CD14-positive monocyte (primary cell): ENCODE data around the gene ZFP92. TPM values are rescaled to one million over a fixed set of nuclear protein-coding genes. Genes with fewer than 3 reads are reported as not detected.

Source experiments
- DNase-seq, 3 donors: peaks; one replicate each; pipeline ENCODE4 v3.0.0-alpha.2; 2011 to 2022
- H2AFZ ChIP-seq: 2 replicates; pipeline ENCODE4 v1.6.0; 2012; ENCODE audit warnings: mild to moderate bottlenecking, low read depth, low read length, inconsistent platforms; ENCODE audit not compliant: insufficient read depth, poor library complexity, severe bottlenecking
- H3K27ac ChIP-seq, 2 donors: 1 replicate in 1 of 2; 2 replicates in 1 of 2; pipeline ENCODE4 v1.5.1; 2012 to 2013; ENCODE audit warnings: low read length in 2 of 2, control low read depth in 1 of 2, inconsistent platforms in 1 of 2, low read depth in 1 of 2, mild to moderate bottlenecking in 1 of 2
- H3K27me3 ChIP-seq, 2 donors: one replicate each; pipeline versions ENCODE4 v1.6.0 to v1.6.1; 2011 to 2013; ENCODE audit warnings: low read length in 2 of 2; ENCODE audit not compliant: control insufficient read depth in 2 of 2, insufficient read depth in 2 of 2
- H3K36me3 ChIP-seq, 2 donors: replicated peaks in 1 of 2; 1 replicate in 1 of 2; 2 replicates in 1 of 2; pipeline versions ENCODE4 v1.5.1 to v1.6.1; 2012 to 2013; ENCODE audit warnings: low read length in 2 of 2, control low read depth in 1 of 2, inconsistent platforms in 1 of 2, mild to moderate bottlenecking in 1 of 2; ENCODE audit not compliant: insufficient read depth in 2 of 2, control insufficient read depth in 1 of 2
- H3K4me1 ChIP-seq, 2 donors: 1 replicate in 1 of 2; 2 replicates in 1 of 2; pipeline versions ENCODE4 v1.5.1 to v1.6.1; 2012 to 2013; ENCODE audit warnings: low read length in 2 of 2, control low read depth in 1 of 2, inconsistent platforms in 1 of 2, mild to moderate bottlenecking in 1 of 2, moderate library complexity in 1 of 2; ENCODE audit not compliant: insufficient read depth in 2 of 2, control insufficient read depth in 1 of 2
- H3K4me2 ChIP-seq: replicated peaks from 2 replicates; pipeline ENCODE3; 2012; ENCODE audit warnings: low read length, moderate library complexity, mild to moderate bottlenecking; ENCODE audit not compliant: poor library complexity, severe bottlenecking; ENCODE audit errors: extremely low read depth
- H3K4me3 ChIP-seq, 3 experiments: fragments of 200-600 bp in 1 of 3; sonication (generic) in 1 of 3; replicated peaks in 1 of 3; 1 replicate in 2 of 3; 2 replicates in 1 of 3; pipeline ENCODE4 v1.5.1; 2011 to 2013; ENCODE audit warnings: low read length in 3 of 3, mild to moderate bottlenecking in 3 of 3, control low read depth in 2 of 3, low read depth in 2 of 3, inconsistent platforms in 1 of 3, moderate library complexity in 1 of 3
- H3K79me2 ChIP-seq: 2 replicates; pipeline ENCODE4 v1.6.0; 2012; ENCODE audit warnings: mild to moderate bottlenecking, control low read depth, inconsistent platforms, low read length, moderate library complexity; ENCODE audit not compliant: insufficient read depth
- H3K9ac ChIP-seq: 2 replicates; pipeline ENCODE4 v1.6.0; 2017; ENCODE audit warnings: low read length, mild to moderate bottlenecking; ENCODE audit not compliant: insufficient read depth, poor library complexity, severe bottlenecking
- H3K9me3 ChIP-seq, 2 donors: replicated peaks in 1 of 2; 1 replicate in 1 of 2; 2 replicates in 1 of 2; pipeline versions ENCODE4 v1.5.1 to v1.6.1; 2012 to 2013; ENCODE audit warnings: low read length in 2 of 2, control low read depth in 1 of 2; ENCODE audit not compliant: control insufficient read depth in 1 of 2, insufficient read depth in 1 of 2
- H4K20me1 ChIP-seq: 2 replicates; pipeline ENCODE4 v1.6.0; 2012; ENCODE audit warnings: mild to moderate bottlenecking, low read length, control low read depth, moderate library complexity; ENCODE audit not compliant: insufficient read depth
- H3K27ac Mint-ChIP-seq, 7 donors: one replicate each; pipeline ENCODE4 v1.8.0; 2020; ENCODE audit warnings: mild to moderate bottlenecking in 7 of 7, mixed read lengths in 7 of 7, moderate library complexity in 6 of 7, inconsistent platforms in 2 of 7
- H3K27me3 Mint-ChIP-seq, 3 donors: one replicate each; pipeline ENCODE4 v1.8.0; 2021 to 2022; ENCODE audit warnings: low read depth in 3 of 3, mild to moderate bottlenecking in 3 of 3, mixed read lengths in 3 of 3, moderate library complexity in 3 of 3, inconsistent platforms in 1 of 3
- H3K36me3 Mint-ChIP-seq, 2 donors: one replicate each; pipeline ENCODE4 v1.8.0; 2020; ENCODE audit warnings: mixed read lengths in 2 of 2, inconsistent platforms in 1 of 2, mild to moderate bottlenecking in 1 of 2
- H3K4me1 Mint-ChIP-seq: one replicate; pipeline ENCODE4 v1.8.0; 2020; ENCODE audit warnings: mild to moderate bottlenecking, mixed read lengths
- H3K4me3 Mint-ChIP-seq, 2 donors: one replicate each; pipeline ENCODE4 v1.8.0; 2020; ENCODE audit warnings: mild to moderate bottlenecking in 2 of 2, mixed read lengths in 2 of 2, moderate library complexity in 1 of 2
- H3K9me3 Mint-ChIP-seq, 7 donors: one replicate each; pipeline ENCODE4 v1.8.0; 2020 to 2022; ENCODE audit warnings: mixed read lengths in 7 of 7, mild to moderate bottlenecking in 6 of 7, moderate library complexity in 6 of 7, inconsistent platforms in 2 of 7
- CTCF ChIP-seq: fragments of 200-600 bp; IDR thresholded peaks from one replicate; pipeline ENCODE4 v1.8.0; 2022; ENCODE audit warnings: antibody characterized with exemption, mild to moderate bottlenecking
- WGBS: methylation state at CpG from one replicate; pipeline ENCODE4 v1.1.5; 2013; ENCODE audit warnings: missing lambda C conversion rate; ENCODE audit not compliant: insufficient coverage; 5-methylcytosine and 5-hydroxymethylcytosine counted together
- intact Hi-C, 2 donors: fragments of 100-400 bp; cut with micrococcal nuclease; formaldehyde crosslinking; loops; one replicate each; pipeline versions ENCODE4 v1.15.0 to v1.15.1; 2023
- polyA plus RNA-seq, 3 donors: library from polyadenylated mRNA; depleted of rRNA in 1 of 3; unstranded in 2 of 3; stranded (reverse) in 1 of 3; fragments of 300-500 nt in 2 of 3; fragments of >200 nt in 1 of 3; fragmentation: Illumina TruSeq in 2 of 3; gene quantifications; 1 replicate in 2 of 3; 2 replicates in 1 of 3; pipeline ENCODE4 v1.2.3, GENCODE V29; 2012 to 2021

The ZFP92 gene
- polyA plus RNA-seq, 3 donors, result 0.04 to 0.96 (median 0.13) TPM

GRCh38 chrX:153408221-153408721 is 3.0 kb upstream of the ZFP92 start:
- Histone ChIP-seq H3K4me1 (peaks cover 18% of the 10 kb centered on the region in 2 donors), H2AFZ (no peak overlapping the region), H3K27me3 (no peaks in the 10 kb centered on the region), H3K4me2 (no peak overlapping the region), H3K4me3 (no peak overlapping the region), H3K9ac (no peak overlapping the region), H3K27ac (no peak overlapping the region), H3K36me3 (no peaks in the 10 kb centered on the region), H4K20me1 (no peaks in the 10 kb centered on the region), H3K79me2 (no peaks in the 10 kb centered on the region), H3K9me3 (no peaks in the 10 kb centered on the region)
- Mint-ChIP-seq H3K36me3 (no peaks in the 10 kb centered on the region), H3K27ac (no peak overlapping the region), H3K9me3 (peaks cover 0 to 1% (median 0%) of the 10 kb centered on the region in 7 donors), H3K4me3 (no peak overlapping the region), H3K27me3 (peaks cover 0 to 9% (median 8%) of the 10 kb centered on the region in 3 donors), H3K4me1 (peaks cover 22% of the 10 kb centered on the region)
- DNase-seq, result no peak
- TF ChIP-seq CTCF, result no peak
- WGBS, result 96% methylated on average over 7 of the region's 10 CpGs
- intact Hi-C loops, result no loop called here

GRCh38 chrX:153408871-153409351 is 2.4 kb upstream of the ZFP92 start:
- H3K4me1 Mint-ChIP-seq, result peaks cover 27% of the 10 kb centered on the region

More at GRCh38 chrX:153408871-153409351, 2.4 kb upstream of the ZFP92 start:
- no peaks in the 10 kb centered on the region for H3K36me3 ChIP-seq
- no peaks in the 10 kb centered on the region for H3K9me3 ChIP-seq
- H3K4me2 ChIP-seq, result no peak overlapping the region
- H4K20me1 ChIP-seq, result no peaks in the 10 kb centered on the region
- no peak overlapping the region for H3K27ac ChIP-seq
- intact Hi-C loops, result no loop called here
- Mint-ChIP-seq H3K36me3 (no peaks in the 10 kb centered on the region), H3K4me3 (no peak overlapping the region), H3K27me3 (peaks cover 0 to 11% (median 8%) of the 10 kb centered on the region in 3 donors), H3K9me3 (peaks cover 0 to 1% (median 0%) of the 10 kb centered on the region in 7 donors), H3K27ac (no peak overlapping the region)
- no peak overlapping the region for H3K4me3 ChIP-seq
- peaks cover 22 to 23% of the 10 kb centered on the region in 2 donors for H3K4me1 ChIP-seq
- 92% methylated on average over 2 of the region's 12 CpGs for WGBS
- H2AFZ ChIP-seq, result no peak overlapping the region
- H3K79me2 ChIP-seq, result peaks cover 6% of the 10 kb centered on the region
- DNase-seq, result no peak
- TF ChIP-seq CTCF, result no peak
- no peaks in the 10 kb centered on the region for H3K27me3 ChIP-seq
- no peak overlapping the region for H3K9ac ChIP-seq
